AG04450 (cell line): Measurements from ENCODE around the gene FCHSD1. TPM values are rescaled to one million over a fixed set of nuclear protein-coding genes. Genes with fewer than 3 reads are reported as not detected.

Experiments
- CTCF ChIA-PET: fragments of 300-600, 350-600 bp; formaldehyde crosslinking; extraction: SDS; loops from one replicate; lab custom pipeline; 2022; ENCODE audit warnings: antibody characterized with exemption, inconsistent platforms; lab: Charles Lee
- POLR2A ChIA-PET: fragments of 350-600 bp; formaldehyde crosslinking; extraction: SDS; loops from one replicate; lab custom pipeline; 2021; ENCODE audit warnings: antibody characterized with exemption, inconsistent platforms; lab: Yijun Ruan, JAX
- DNase-seq: peaks from one replicate; pipeline ENCODE4 v3.0.0-alpha.2; 2011; ENCODE audit warnings: low read depth, low spot score
- H3K27ac ChIP-seq: one replicate; pipeline ENCODE4 v1.5.1; 2012; ENCODE audit warnings: low read depth, low read length, control low read depth
- H3K27me3 ChIP-seq: one replicate; pipeline ENCODE4 v1.6.0; 2012; ENCODE audit warnings: low read length; ENCODE audit not compliant: control insufficient read depth, insufficient read depth
- H3K4me3 ChIP-seq: 2 replicates; pipeline ENCODE4 v1.5.1; 2011; ENCODE audit warnings: mild to moderate bottlenecking, low read depth, low read length, control low read depth
- H3K9me3 ChIP-seq: 2 replicates; pipeline ENCODE4 v1.5.1; 2012; ENCODE audit warnings: low read length; ENCODE audit not compliant: control insufficient read depth, insufficient read depth
- CTCF ChIP-seq: IDR thresholded peaks from 2 replicates; pipeline ENCODE4 v1.5.1; 2011; ENCODE audit warnings: low read depth, low read length, control low read depth, inconsistent platforms
- polyA plus RNA-seq: library from polyadenylated mRNA; depleted of rRNA; stranded (reverse); fragments of >200 nt; gene quantifications from 2 replicates; pipeline ENCODE4 v1.2.3, GENCODE V29; 2011

Gene FCHSD1
- polyA plus RNA-seq, 1 experiment: 28.1 TPM

GRCh38 chr5:141664733-141665461 lies 13.7 kb upstream of the FCHSD1 start:
- TF ChIP-seq CTCF: peak; percentile 93
- H3K4me3 ChIP-seq: no peak overlapping the region
- H3K27me3 ChIP-seq: no peaks in the 10 kb centered on the region
- ChIA-PET CTCF (interaction anchor here (0.5 to 2.9 kb wide), 21 partner anchors 9 to 303 kb away, joined by 3 to 27 read pairs (median 5); partner anchors contain the start of genes FCHSD1 and PCDH1), POLR2A (no interaction called here)
- no peak overlapping the region for H3K27ac ChIP-seq
- DNase-seq: no peak
- H3K9me3 ChIP-seq: no peaks in the 10 kb centered on the region

GRCh38 chr5:141663506-141663905 lies 12.3 kb upstream of the FCHSD1 start:
- ChIA-PET CTCF (interaction anchor here (0.6 to 2.9 kb wide), 9 partner anchors 27 to 297 kb away, joined by 3 to 27 read pairs (median 6); partner anchors contain the start of genes HDAC3, PCDH1 and RELL2), POLR2A (no interaction called here)
- no peak overlapping the region for H3K27ac ChIP-seq
- no peaks in the 10 kb centered on the region for H3K27me3 ChIP-seq
- no peak overlapping the region for H3K4me3 ChIP-seq
- peaks cover 7% of the 10 kb centered on the region; the same call in 1 of the 2 replicates for H3K9me3 ChIP-seq
- no peak for TF ChIP-seq CTCF
- no peak for DNase-seq

GRCh38 chr5:141662028-141662427 lies 10.8 kb upstream of the FCHSD1 start:
- DNase-seq: no peak
- POLR2A ChIA-PET: no interaction called here
- Histone ChIP-seq H3K4me3 (no peak overlapping the region), H3K27me3 (no peaks in the 10 kb centered on the region), H3K9me3 (peaks cover 7% of the 10 kb centered on the region; the same call in 1 of the 2 replicates), H3K27ac (no peak overlapping the region)
- CTCF ChIA-PET: no interaction called here
- no peak for TF ChIP-seq CTCF

GRCh38 chr5:141657937-141658545 lies 6.8 kb upstream of the FCHSD1 start:
- H3K27ac ChIP-seq: peak overlapping the region; percentile 34
- TF ChIP-seq CTCF: no peak
- POLR2A ChIA-PET: interaction anchor here (0.8 kb wide), 1 partner anchor 21 kb away, joined by 3 read pairs; the partner anchor contains the start of genes HDAC3 and RELL2
- peaks cover 7% of the 10 kb centered on the region; the same call in 1 of the 2 replicates for H3K9me3 ChIP-seq
- no peak overlapping the region for H3K4me3 ChIP-seq
- CTCF ChIA-PET: interaction anchor here (0.6 to 1.8 kb wide), 4 partner anchors 34 to 303 kb away, joined by 3 to 8 read pairs (median 4); partner anchors contain the start of gene DIAPH1
- peak; percentile 79 for DNase-seq
- no peaks in the 10 kb centered on the region for H3K27me3 ChIP-seq
